Neural cell (in vitro differentiated cells): ENCODE results near the gene VAV3.

Source experiments
- CTCF ChIP-seq: fragments of 450-650 bp; IDR thresholded peaks from 2 replicates; pipeline ENCODE4 v1.5.1; 2014; ENCODE audit warnings: antibody characterized with exemption, mild to moderate bottlenecking, moderate library complexity; ENCODE audit not compliant: poor library complexity, severe bottlenecking
- EZH2 ChIP-seq: fragments of 200-600, 300-800 bp; shearing (Covaris generic), sonication (generic); IDR thresholded peaks from 2 replicates; pipeline ENCODE4 v1.6.1; 2014; ENCODE audit warnings: antibody characterized with exemption, low read length, borderline replicate concordance, mild to moderate bottlenecking; ENCODE audit not compliant: insufficient read depth, poor library complexity, severe bottlenecking
- POLR2AphosphoS5 ChIP-seq: IDR thresholded peaks from 2 replicates; pipeline ENCODE4 v1.6.1; 2012
- RAD21 ChIP-seq: fragments of 450-650 bp; conservative IDR thresholded peaks from 2 replicates; pipeline ENCODE4 v1.6.1; 2014; ENCODE audit warnings: antibody characterized with exemption, mild to moderate bottlenecking, moderate library complexity
- TAF1 ChIP-seq: IDR thresholded peaks from 2 replicates; pipeline ENCODE4 v1.6.1; 2012; ENCODE audit warnings: low read depth

GRCh38 chr1:107936498-107937481 is 28.2 kb downstream of the VAV3 start:
- TF ChIP-seq EZH2 = no peak
- TF ChIP-seq RAD21 = no peak
- no peak for TF ChIP-seq CTCF
- no peak for TF ChIP-seq TAF1
- no peak for TF ChIP-seq POLR2AphosphoS5
